A549 (cell line): Measurements from ENCODE around the gene PRR12. TPM values are rescaled to one million over a fixed set of nuclear protein-coding genes. Genes with fewer than 3 reads are reported as not detected.

Experiments used
- ATAC-seq, 2 experiments: fragments of 200-7000 bp in 1 of 2; fragments of >200 bp in 1 of 2; cut with Nextera tagmentation in 1 of 2; cut with Tn5 transposase in 1 of 2; 3 replicates each; pipeline versions ENCODE4 v1.8.0 to v1.9.1; 2018 to 2020; ENCODE audit warnings: mild to moderate bottlenecking in 1 of 2, moderate library complexity in 1 of 2
- CTCF ChIA-PET: fragments of 300-600 bp; sonication (Branson Sonifier 250); formaldehyde crosslinking; extraction: SDS; loops from one replicate; lab custom pipeline; 2021; ENCODE audit warnings: antibody characterized with exemption, inconsistent platforms; lab: Yijun Ruan, JAX
- POLR2A ChIA-PET: fragments of 350-600 bp; formaldehyde crosslinking; extraction: SDS; loops from one replicate; lab custom pipeline; 2021; ENCODE audit warnings: antibody characterized with exemption, inconsistent platforms; lab: Yijun Ruan, JAX
- DNase-seq, 2 experiments: peaks; one replicate each; pipeline versions ENCODE4 v3.0.0 to v3.0.0-alpha.2; 2011 to 2016; ENCODE audit warnings: low read depth in 1 of 2, low spot score in 1 of 2
- FAIRE-seq: peaks from 2 replicates; lab custom pipeline; 2011; peaks lifted over from hg19 to GRCh38; lab: Jason Lieb, UNC
- H3K27ac ChIP-seq, 2 experiments: fragments of >200 bp; sonication (Bioruptor Twin); formaldehyde crosslinking; 3 replicates each; pipeline ENCODE4 v1.5.1; 2016 to 2017
- H3K4me1 ChIP-seq: fragments of >200 bp; sonication (Bioruptor Twin); formaldehyde crosslinking; 3 replicates; pipeline ENCODE4 v1.6.1; 2016
- H3K4me2 ChIP-seq: fragments of >200 bp; sonication (Bioruptor Twin); formaldehyde crosslinking; 3 replicates; pipeline ENCODE4 v1.6.1; 2016
- H3K4me3 ChIP-seq: fragments of >200 bp; sonication (Bioruptor Twin); formaldehyde crosslinking; 3 replicates; pipeline ENCODE4 v1.5.1; 2016
- H3K9me3 ChIP-seq: fragments of >200 bp; sonication (Bioruptor Twin); formaldehyde crosslinking; 3 replicates; pipeline ENCODE4 v1.6.1; 2016
- CBX2 ChIP-seq: fragments of 200-600 bp; sonication (generic); IDR thresholded peaks from 2 replicates; pipeline ENCODE4 v1.6.1; 2016; ENCODE audit warnings: low read depth, mild to moderate bottlenecking, borderline replicate concordance
- EHMT2 ChIP-seq: fragments of 200-600 bp; sonication (generic); IDR thresholded peaks from 2 replicates; pipeline ENCODE4 v1.6.1; 2016; ENCODE audit warnings: antibody characterized with exemption, low read depth, mild to moderate bottlenecking, moderate library complexity
- EP300 ChIP-seq, 2 experiments: fragments of >200 bp; sonication (Bioruptor Twin); formaldehyde crosslinking; IDR thresholded peaks; 2 replicates in 1 of 2; 3 replicates in 1 of 2; pipeline ENCODE4 v1.6.1; 2016 to 2017
- FOSL2 ChIP-seq, 2 experiments: fragments of 450-650 bp in 1 of 2; fragments of >200 bp in 1 of 2; sonication (Bioruptor Twin) in 1 of 2; formaldehyde crosslinking; IDR thresholded peaks; 2 replicates each; pipeline versions ENCODE4 v1.5.0 to v1.6.1; 2016 to 2020; ENCODE audit warnings: mild to moderate bottlenecking in 1 of 2, moderate library complexity in 1 of 2
- FOXS1 ChIP-seq: fragments of 250-450 bp; sonication (Bioruptor Pico); IDR thresholded peaks from 2 replicates; pipeline ENCODE4 v1.5.0; 2020; ENCODE audit warnings: mild to moderate bottlenecking, moderate library complexity
- GATA3 ChIP-seq: IDR thresholded peaks from 2 replicates; pipeline ENCODE4 v1.6.1; 2012; ENCODE audit warnings: borderline replicate concordance
- HOXB5 ChIP-seq: fragments of 250-450 bp; sonication (Bioruptor Pico); IDR thresholded peaks from 2 replicates; pipeline ENCODE4 v1.5.0; 2020; ENCODE audit warnings: mild to moderate bottlenecking, moderate library complexity
- JUN ChIP-seq, 2 experiments: fragments of >200 bp; sonication (Bioruptor Twin); formaldehyde crosslinking; IDR thresholded peaks; 2 replicates in 1 of 2; 3 replicates in 1 of 2; pipeline ENCODE4 v1.6.1; 2016 to 2017
- KDM5A ChIP-seq: fragments of 200-600 bp; sonication (generic); IDR thresholded peaks from 2 replicates; pipeline ENCODE4 v1.6.1; 2016; ENCODE audit warnings: antibody characterized with exemption, mild to moderate bottlenecking
- MAFK ChIP-seq: fragments of 450-650 bp; IDR thresholded peaks from 2 replicates; pipeline ENCODE4 v1.6.1; 2014; ENCODE audit not compliant: partially characterized antibody
- NPAS2 ChIP-seq: fragments of 250-450 bp; sonication (Bioruptor Pico); IDR thresholded peaks from 2 replicates; pipeline ENCODE4 v1.8.0; 2022; ENCODE audit warnings: mild to moderate bottlenecking, moderate library complexity, borderline replicate concordance
- NR3C1 ChIP-seq: fragments of >200 bp; sonication (Bioruptor Twin); formaldehyde crosslinking; IDR thresholded peaks from 3 replicates; pipeline ENCODE4 v1.6.1; 2017
- PHF8 ChIP-seq: fragments of 200-600 bp; sonication (generic); IDR thresholded peaks from 2 replicates; pipeline ENCODE4 v1.6.1; 2016; ENCODE audit warnings: low read depth, mild to moderate bottlenecking, antibody characterized with exemption, moderate library complexity, borderline replicate concordance
- POLR2AphosphoS2 ChIP-seq: conservative IDR thresholded peaks from 2 replicates; pipeline ENCODE4 v1.6.1; 2012; ENCODE audit warnings: low read length, improper control_type of control experiment, inconsistent platforms
- RFX5 ChIP-seq: fragments of 450-650 bp; IDR thresholded peaks from 2 replicates; pipeline ENCODE4 v1.7.1; 2014; ENCODE audit warnings: antibody characterized with exemption, mild to moderate bottlenecking, moderate library complexity
- RNF2 ChIP-seq: fragments of 200-600 bp; sonication (generic); IDR thresholded peaks from 2 replicates; pipeline ENCODE4 v1.6.1; 2016; ENCODE audit warnings: low read depth, mild to moderate bottlenecking, antibody characterized with exemption, moderate library complexity, borderline replicate concordance
- ZNF302 ChIP-seq: fragments of 250-450 bp; sonication (Bioruptor Pico); IDR thresholded peaks from 2 replicates; pipeline ENCODE4 v1.9.0; 2021; ENCODE audit warnings: inconsistent platforms, mild to moderate bottlenecking, moderate library complexity
- WGBS: methylation state at CpG from one replicate; pipeline ENCODE4 v1.1.6; 2017; ENCODE audit errors: missing lambda C conversion rate; 5-methylcytosine and 5-hydroxymethylcytosine counted together
- polyA plus RNA-seq, 4 experiments: library from polyadenylated mRNA; depleted of rRNA in 3 of 4; stranded (reverse); fragments of >200 nt; fragmentation: RNase III in 1 of 4; extraction: RNeasy Plus Mini Kit Qiagen cat#74134 plus additional on column Dnase treatment in 1 of 4; gene quantifications; 2 replicates in 3 of 4; 3 replicates in 1 of 4; pipeline ENCODE4 v1.2.3, GENCODE V29; 2011 to 2017
- TF ChIP-seq, protein P1 (sequence below): IDR thresholded peaks from 2 replicates; pipeline ENCODE4 v1.6.1; 2012
- TF ChIP-seq, protein P2 (sequence below): fragments of 250-450 bp; sonication (Bioruptor Pico); IDR thresholded peaks from 2 replicates; pipeline ENCODE4 v1.5.0; 2020; ENCODE audit warnings: low read depth, mild to moderate bottlenecking, moderate library complexity
- TF ChIP-seq, protein P3 (sequence below): fragments of >200 bp; sonication (Bioruptor Twin); formaldehyde crosslinking; IDR thresholded peaks from 2 replicates; pipeline ENCODE4 v1.6.1; 2016
- TF ChIP-seq, protein P4 (sequence below): fragments of >200 bp; sonication (Bioruptor Twin); formaldehyde crosslinking; IDR thresholded peaks from 3 replicates; pipeline ENCODE4 v1.5.1; 2016
- TF ChIP-seq, protein P5 (sequence below): fragments of 250-450 bp; sonication (Bioruptor Pico); IDR thresholded peaks from 2 replicates; pipeline ENCODE4 v1.5.0; 2021; ENCODE audit warnings: mild to moderate bottlenecking, moderate library complexity, borderline replicate concordance
- TF ChIP-seq, protein P6 (sequence below): fragments of 150-350 bp; IDR thresholded peaks from 2 replicates; pipeline ENCODE4 v1.6.1; 2014; ENCODE audit warnings: low read depth, mild to moderate bottlenecking, low read length

Gene PRR12
- polyA plus RNA-seq, 2 of the 4 experiments (the other 2 are of a cell fraction) = 0.78 to 15.6 TPM

DNA sequence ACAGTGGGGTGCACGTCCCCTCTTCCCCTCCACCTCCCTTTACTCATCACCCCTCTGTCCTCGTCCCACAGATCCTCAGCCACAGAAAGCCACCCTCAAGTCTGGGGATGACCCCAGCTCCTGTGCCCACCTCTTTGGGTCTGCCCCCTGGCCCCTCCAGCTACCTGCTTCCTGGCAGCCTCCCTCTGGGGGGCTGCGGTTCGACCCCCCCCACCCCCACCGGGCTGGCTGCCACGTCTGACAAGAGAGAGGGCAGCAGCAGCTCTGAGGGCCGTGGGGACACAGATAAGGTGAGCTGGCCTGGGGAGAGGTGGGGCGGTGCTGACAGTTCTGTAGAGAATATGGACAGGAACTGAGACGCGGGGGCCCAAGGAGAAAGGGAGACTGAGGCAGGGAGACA, 63.6 kb downstream of the PRR12 start:
- DNase-seq = no peak
- CTCF ChIA-PET = interaction anchor here (1.6 to 21.2 kb wide), 3 partner anchors 10 to 29 kb away, joined by 4 to 326 read pairs (median 117); partner anchors contain the start of genes PRMT1, RRAS and SCAF1
- TF ChIP-seq FOXS1 (CRISPR knock-in tag) (no peak), RFX5 (no peak), EP300 (IDR thresholded peaks at IDR 0.05) (no peak), PHF8 (no peak)
- Histone ChIP-seq H3K9me3 (no peaks in the 10 kb centered on the region), H3K4me2 (no peak overlapping the region), H3K27ac (no peak overlapping the region), H3K4me1 (no peaks in the 10 kb centered on the region), H3K4me3 (no peak overlapping the region)
- ATAC-seq = no peak
- POLR2A ChIA-PET = interaction anchor here (2.5 to 2.6 kb wide), 2 partner anchors 12 to 14 kb away, joined by 13 to 14 read pairs; partner anchors contain the start of genes RRAS and SCAF1
- 93% methylated on average over 8 of the region's 10 CpGs for WGBS
- FAIRE-seq = no peak

DNA sequence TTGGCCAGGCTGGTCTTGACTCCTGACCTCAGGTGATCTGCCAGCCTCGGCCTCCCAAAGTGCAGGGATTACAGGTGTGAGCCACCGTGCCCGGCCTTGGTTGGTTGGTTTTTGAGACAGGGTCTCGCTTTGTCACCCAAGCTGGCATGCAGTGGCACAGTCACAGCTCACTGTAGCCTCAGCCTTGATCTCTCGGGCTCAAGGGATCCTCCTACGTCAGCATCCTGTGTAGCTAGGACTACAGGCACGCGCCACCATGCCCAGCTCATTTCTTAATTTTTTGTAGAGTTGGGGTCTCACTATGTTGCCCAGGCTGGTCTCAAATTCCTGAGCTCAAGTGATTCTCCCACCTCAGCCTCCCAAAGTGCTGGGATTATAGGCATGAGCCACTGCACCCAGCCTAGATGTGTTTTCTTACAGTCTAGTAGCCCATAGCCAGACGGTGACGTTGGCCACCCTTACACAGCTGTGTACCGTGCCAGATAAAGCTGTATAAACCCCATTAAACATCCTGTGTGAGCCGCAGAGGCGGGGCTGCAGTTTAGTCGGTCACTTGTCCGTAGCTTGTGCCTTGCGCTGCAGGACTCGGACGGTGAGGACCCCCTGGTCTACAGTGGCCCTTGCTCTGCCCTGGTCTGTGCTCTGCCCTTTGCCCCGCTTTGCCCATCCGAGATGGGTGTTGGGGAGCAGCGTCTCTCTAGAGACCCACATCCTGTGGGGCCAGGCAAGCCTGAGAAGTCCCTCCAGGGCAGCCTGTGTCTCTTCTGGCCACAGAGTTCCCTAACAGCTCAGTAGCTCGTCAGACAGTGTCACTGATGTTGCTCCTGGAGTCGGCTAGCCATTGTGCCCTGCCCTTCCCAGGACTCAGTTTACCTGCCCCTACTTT, 64.8 kb downstream of the PRR12 start:
- no peak for ATAC-seq
- no peak for TF ChIP-seq FOSL2 (IDR thresholded peaks at IDR 0.05)
- TF ChIP-seq FOSL2 (CRISPR knock-in tag; IDR thresholded peaks at IDR 0.05) = no peak
- TF ChIP-seq, protein P1, sequence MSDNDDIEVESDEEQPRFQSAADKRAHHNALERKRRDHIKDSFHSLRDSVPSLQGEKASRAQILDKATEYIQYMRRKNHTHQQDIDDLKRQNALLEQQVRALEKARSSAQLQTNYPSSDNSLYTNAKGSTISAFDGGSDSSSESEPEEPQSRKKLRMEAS = no peak
- TF ChIP-seq, protein P2, sequence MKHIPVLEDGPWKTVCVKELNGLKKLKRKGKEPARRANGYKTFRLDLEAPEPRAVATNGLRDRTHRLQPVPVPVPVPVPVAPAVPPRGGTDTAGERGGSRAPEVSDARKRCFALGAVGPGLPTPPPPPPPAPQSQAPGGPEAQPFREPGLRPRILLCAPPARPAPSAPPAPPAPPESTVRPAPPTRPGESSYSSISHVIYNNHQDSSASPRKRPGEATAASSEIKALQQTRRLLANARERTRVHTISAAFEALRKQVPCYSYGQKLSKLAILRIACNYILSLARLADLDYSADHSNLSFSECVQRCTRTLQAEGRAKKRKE = no peak
- TF ChIP-seq POLR2AphosphoS2 = no peak
- TF ChIP-seq, protein P3, sequence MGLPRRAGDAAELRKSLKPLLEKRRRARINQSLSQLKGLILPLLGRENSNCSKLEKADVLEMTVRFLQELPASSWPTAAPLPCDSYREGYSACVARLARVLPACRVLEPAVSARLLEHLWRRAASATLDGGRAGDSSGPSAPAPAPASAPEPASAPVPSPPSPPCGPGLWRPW = no peak
- TF ChIP-seq EHMT2 = no peak
- no peak for TF ChIP-seq NR3C1
- TF ChIP-seq, protein P4, sequence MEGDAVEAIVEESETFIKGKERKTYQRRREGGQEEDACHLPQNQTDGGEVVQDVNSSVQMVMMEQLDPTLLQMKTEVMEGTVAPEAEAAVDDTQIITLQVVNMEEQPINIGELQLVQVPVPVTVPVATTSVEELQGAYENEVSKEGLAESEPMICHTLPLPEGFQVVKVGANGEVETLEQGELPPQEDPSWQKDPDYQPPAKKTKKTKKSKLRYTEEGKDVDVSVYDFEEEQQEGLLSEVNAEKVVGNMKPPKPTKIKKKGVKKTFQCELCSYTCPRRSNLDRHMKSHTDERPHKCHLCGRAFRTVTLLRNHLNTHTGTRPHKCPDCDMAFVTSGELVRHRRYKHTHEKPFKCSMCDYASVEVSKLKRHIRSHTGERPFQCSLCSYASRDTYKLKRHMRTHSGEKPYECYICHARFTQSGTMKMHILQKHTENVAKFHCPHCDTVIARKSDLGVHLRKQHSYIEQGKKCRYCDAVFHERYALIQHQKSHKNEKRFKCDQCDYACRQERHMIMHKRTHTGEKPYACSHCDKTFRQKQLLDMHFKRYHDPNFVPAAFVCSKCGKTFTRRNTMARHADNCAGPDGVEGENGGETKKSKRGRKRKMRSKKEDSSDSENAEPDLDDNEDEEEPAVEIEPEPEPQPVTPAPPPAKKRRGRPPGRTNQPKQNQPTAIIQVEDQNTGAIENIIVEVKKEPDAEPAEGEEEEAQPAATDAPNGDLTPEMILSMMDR = no peak
- TF ChIP-seq NPAS2 = no peak
- H3K4me1 ChIP-seq = no peaks in the 10 kb centered on the region
- H3K4me2 ChIP-seq = no peak overlapping the region
- CTCF ChIA-PET = interaction anchor here (0.5 to 21.2 kb wide), 7 partner anchors 11 to 289 kb away, joined by 3 to 326 read pairs (median 4); partner anchors contain the start of genes PRMT1, RRAS and SCAF1
- no peak for FAIRE-seq
- POLR2A ChIA-PET = interaction anchor here (1.0 to 2.6 kb wide), 4 partner anchors 8 to 21 kb away, joined by 3 to 14 read pairs (median 9); partner anchors contain the start of genes RRAS and SCAF1
- no peak for DNase-seq
- H3K4me3 ChIP-seq = no peak overlapping the region
- 0 out of 3 replicates have a peak, but pooled peaks cover 3% of the 10 kb centered on the region for H3K9me3 ChIP-seq
- H3K27ac ChIP-seq = no peak overlapping the region
- WGBS = 92% methylated on average over 23 of the region's 23 CpGs

DNA sequence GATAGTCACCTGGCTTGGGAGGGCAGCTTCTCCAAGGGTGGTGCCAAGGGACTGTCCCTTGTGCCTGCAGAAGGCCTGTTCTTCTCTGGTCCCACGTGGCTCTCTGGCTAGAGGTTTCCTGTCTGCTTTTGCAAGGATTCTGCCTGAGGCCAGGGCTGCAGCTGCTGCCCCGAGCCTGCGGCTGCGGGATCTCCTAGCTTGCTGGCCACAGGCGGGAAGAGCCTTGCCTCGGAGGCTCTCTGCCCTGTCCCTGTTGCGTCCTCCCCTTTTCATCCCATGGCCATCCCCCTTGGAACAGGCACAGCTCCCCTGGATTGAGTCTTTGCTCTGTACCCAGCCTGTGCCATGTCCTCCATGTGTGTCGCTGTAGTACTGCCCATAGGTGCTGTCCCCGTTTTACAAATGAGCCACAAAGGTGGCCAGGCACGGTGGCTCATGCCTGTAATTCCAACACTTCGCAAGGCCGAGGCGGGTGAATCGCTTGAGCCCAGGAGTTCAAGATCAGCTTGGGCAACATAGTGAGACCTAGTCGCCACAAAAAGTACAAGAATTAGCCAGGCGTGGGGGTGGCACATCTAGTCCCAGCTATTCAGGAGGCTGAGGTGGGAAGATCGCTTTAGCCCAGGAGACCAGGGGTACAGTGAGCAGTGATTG, 65.6 kb downstream of the PRR12 start:
- Histone ChIP-seq H3K4me1 (no peaks in the 10 kb centered on the region), H3K27ac (no peak overlapping the region), H3K4me3 (no peak overlapping the region), H3K9me3 (0 out of 3 replicates have a peak, but pooled peaks cover 3% of the 10 kb centered on the region), H3K4me2 (no peak overlapping the region)
- DNase-seq = no peak
- WGBS = 87% methylated on average over 17 of the region's 17 CpGs
- ChIA-PET CTCF (interaction anchor here (0.5 to 21.2 kb wide), 6 partner anchors 12 to 290 kb away, joined by 3 to 326 read pairs (median 7); partner anchors contain the start of genes PRMT1, RRAS and SCAF1), POLR2A (interaction anchor here (1.0 to 2.6 kb wide), 4 partner anchors 8 to 20 kb away, joined by 3 to 14 read pairs (median 9); partner anchors contain the start of genes RRAS and SCAF1)
- TF ChIP-seq, protein P5, sequence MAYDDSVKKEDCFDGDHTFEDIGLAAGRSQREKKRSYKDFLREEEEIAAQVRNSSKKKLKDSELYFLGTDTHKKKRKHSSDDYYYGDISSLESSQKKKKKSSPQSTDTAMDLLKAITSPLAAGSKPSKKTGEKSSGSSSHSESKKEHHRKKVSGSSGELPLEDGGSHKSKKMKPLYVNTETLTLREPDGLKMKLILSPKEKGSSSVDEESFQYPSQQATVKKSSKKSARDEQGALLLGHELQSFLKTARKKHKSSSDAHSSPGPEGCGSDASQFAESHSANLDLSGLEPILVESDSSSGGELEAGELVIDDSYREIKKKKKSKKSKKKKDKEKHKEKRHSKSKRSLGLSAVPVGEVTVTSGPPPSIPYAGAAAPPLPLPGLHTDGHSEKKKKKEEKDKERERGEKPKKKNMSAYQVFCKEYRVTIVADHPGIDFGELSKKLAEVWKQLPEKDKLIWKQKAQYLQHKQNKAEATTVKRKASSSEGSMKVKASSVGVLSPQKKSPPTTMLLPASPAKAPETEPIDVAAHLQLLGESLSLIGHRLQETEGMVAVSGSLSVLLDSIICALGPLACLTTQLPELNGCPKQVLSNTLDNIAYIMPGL = no peak
- TF ChIP-seq, protein P1 = no peak
- TF ChIP-seq, protein P6, sequence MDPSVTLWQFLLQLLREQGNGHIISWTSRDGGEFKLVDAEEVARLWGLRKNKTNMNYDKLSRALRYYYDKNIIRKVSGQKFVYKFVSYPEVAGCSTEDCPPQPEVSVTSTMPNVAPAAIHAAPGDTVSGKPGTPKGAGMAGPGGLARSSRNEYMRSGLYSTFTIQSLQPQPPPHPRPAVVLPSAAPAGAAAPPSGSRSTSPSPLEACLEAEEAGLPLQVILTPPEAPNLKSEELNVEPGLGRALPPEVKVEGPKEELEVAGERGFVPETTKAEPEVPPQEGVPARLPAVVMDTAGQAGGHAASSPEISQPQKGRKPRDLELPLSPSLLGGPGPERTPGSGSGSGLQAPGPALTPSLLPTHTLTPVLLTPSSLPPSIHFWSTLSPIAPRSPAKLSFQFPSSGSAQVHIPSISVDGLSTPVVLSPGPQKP = no peak
- no peak for TF ChIP-seq FOSL2 (IDR thresholded peaks at IDR 0.05)
- TF ChIP-seq FOSL2 (CRISPR knock-in tag; IDR thresholded peaks at IDR 0.05) = no peak
- no peak for TF ChIP-seq CBX2
- TF ChIP-seq JUN (IDR thresholded peaks at IDR 0.05) = no peak
- no peak for TF ChIP-seq ZNF302 (CRISPR knock-in tag)
- TF ChIP-seq MAFK = no peak
- no peak for TF ChIP-seq RFX5
- TF ChIP-seq KDM5A = no peak
- no peak for TF ChIP-seq HOXB5 (CRISPR knock-in tag)
- TF ChIP-seq RNF2 = no peak
- no peak for TF ChIP-seq GATA3
- no peak for FAIRE-seq
- ATAC-seq = no peak
